HG03039 (cell line): ENCODE results near the gene MEP1B.
"Not testable (repeated sequence)": the region's sequence is repeated elsewhere in the genome, so short reads cannot be mapped to it uniquely, and the experiment has no call there.

Source experiments
- ATAC-seq: cut with Tn5 transposase; IDR thresholded peaks from one replicate; pipeline ENCODE4 v1.9.1; 2021; ENCODE audit warnings: mild to moderate bottlenecking, moderate library complexity; ENCODE audit not compliant: unreplicated experiment

MEP1B gene

DNA sequence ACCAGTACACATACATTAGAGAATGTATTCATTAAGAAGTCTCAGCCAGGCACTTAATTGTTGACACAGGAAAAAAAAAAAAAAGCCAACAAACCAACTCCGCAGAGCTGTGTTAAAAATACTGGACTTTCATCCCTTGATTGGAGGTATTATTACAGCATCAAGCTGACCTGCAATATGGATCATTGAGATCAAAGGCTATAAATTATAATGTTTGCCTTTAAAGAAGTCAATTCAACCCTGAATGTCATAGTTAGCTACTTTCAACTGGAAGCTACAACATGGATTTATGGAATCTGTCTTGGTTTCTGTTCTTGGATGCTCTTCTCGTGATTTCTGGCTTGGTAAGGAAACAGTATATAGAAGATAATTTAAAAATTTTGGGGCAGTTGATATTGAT lies at the start of gene MEP1B:
Gene MEP1B (plus strand): TSS at position 250 of the 400 bp plus-strand sequence. CDS start 32 bp downstream, at position 282.
- no peak for ATAC-seq

DNA sequence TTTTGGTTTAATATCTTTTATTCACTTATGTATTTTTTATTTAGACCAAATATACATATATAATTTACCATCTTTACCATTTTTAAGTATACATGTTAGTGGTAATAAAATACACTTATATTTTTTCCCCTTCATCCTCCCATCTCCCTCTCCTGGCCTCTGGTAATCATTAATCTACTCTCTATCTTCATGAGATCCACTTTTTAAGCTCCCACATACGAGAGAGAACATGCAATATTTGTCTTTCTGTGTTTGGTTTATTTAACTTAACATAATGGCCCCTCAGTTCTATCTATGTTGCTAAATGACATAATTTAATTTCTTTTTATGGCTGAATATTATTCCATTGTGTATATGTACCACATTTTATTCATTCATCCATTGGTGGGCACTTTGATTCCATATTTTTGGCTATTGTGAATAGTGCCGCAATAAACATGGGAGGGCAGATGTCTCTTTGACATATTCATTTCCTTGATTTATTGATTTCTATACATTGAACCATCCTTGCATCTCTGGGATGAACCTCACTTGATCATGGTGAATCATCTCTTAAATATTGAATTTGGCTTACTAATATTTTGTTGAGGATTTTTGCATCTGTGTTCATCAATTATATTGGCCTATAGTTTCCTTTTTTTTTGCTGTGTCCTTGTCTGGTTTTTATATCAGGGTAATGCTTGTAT lies 41.5 kb upstream of the MEP1B start:
- no peak for ATAC-seq

DNA sequence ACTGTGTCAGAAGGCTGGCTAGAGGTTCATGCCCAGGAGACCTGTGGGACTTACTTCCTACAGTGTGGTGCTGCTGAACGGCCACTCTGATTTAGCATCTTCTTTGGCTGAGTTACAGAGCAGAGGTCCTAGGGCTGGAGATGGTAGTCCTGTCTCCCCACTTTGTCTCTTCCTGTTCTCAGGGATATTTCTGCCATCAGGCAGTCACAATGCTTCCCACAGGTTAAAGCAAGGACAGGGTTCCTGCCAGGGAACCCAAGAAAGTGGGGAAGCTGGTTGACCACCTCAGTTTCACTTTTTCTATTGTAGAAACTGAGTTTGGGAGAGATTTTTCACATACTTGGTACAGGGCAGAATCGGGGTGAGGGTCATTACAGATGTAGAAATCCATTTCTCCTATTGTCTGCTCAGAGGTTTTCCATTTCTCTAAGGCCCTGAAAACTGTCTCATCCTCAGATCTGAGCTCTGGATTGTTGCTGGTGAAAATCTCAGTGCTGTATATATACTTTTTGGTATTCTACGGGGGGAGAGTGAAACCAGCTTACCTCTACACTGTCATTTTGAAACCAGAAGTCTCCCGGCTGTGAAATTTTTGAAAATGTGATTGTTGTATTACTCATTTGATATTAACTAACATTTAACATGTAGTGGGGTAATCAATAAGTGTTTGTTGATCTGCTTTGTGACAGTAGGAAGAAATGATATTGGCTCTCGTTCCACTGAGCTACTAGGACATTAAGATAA lies 37.0 kb upstream of the MEP1B start:
- ATAC-seq = peak; percentile 92

DNA sequence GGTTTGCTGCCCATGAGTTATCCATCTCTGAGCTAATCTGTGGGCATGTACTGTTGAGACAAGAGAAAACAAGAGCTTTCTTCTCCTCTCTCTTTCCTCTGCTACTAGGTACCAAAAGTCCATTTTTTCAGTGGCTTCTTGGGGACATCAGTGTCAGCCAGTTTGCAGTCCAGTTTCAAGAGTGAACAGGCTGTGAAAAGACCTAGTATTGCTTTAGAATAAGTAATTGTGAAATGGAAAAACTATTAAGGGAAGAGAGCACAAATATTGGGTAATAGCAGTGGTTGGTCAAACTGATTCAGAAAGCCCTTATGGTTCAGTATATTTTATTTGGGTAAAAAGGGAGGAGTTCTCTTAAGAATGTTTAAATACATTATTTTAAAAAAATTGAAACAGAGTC lies 33.0 kb upstream of the MEP1B start:
- ATAC-seq = no peak

DNA sequence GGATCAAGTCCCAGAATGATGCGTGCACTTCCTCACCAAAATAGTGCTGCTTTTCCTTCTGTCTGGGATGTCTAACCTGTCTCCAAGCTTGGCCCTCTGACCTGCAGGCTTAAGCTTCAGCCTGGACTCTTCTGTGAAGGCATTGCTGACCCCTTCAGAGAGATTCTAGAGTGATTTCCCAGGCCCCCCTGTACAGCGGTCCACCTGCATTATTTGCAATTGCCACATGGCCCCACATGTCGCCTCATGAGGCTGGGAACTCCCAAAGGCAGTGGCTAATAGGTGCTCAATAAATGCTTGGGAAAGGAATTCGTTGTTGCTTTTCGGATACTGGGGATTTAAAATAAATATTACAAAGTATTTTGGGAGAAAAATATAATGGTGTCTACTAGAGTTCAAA lies 32.3 kb upstream of the MEP1B start:
- ATAC-seq = no peak

DNA sequence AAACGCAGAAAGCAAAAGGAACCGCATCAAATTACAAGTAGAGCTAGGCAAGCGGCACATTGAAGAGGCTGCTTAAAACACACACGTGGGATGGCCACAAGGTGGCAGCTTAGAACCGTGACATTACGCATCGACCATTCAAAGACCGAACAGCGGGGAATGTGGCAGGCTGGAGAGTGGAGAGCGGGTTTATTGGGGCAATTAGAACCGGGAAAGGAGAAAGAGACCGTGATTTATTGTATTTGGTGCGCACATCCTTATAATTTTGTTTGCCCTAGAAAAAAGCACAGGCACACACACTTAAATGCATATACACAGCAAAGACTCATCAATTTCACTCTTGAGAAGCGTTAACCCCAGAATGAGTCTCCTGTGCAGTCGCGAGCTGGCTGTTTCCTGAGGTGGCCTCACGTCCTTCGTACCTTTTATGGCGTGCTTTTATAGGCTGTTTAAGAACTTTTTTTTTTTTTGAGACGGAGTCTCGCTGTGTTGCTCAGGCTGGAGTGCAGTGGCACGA lies 31.7 kb upstream of the MEP1B start:
- peak; percentile 84 for ATAC-seq

DNA sequence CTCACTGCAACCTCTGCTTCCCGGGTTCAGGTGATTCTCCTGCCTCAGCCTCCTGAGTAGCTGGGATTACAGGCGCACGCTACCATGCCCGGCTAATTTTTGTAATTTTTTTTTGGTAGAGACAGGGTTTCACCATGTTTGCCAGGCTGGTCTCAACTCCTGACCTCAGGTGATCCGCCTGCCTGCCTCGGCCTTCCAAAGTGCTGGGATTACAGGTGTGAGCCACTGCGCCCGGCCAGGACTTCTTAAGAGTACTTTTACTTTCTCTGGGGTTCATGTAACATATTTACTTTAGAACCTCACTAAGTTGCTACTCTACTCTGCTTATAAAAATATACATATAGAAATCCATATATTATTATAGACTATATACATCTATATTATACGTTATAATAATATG lies 31.2 kb upstream of the MEP1B start:
- ATAC-seq = not testable (repeated sequence)

DNA sequence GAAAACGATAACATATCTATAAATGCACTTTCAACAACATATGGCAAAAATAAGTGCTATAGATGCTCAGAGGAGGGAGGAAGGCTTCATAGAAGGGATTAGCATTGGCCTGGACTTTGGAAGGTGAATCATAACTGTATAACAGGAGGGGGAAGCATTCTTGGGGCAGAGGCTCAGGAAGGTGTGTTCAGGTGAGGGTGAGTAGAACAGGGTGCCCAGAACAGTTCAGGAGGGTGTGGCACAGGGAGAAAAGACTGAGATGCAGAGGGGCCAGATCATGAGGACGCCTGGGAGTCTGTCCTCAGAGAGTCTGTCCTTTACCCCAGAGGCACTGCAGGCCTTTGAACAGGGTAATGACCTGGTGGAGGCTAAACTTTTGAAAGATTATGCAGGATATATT lies 29.3 kb upstream of the MEP1B start:
- no peak for ATAC-seq

DNA sequence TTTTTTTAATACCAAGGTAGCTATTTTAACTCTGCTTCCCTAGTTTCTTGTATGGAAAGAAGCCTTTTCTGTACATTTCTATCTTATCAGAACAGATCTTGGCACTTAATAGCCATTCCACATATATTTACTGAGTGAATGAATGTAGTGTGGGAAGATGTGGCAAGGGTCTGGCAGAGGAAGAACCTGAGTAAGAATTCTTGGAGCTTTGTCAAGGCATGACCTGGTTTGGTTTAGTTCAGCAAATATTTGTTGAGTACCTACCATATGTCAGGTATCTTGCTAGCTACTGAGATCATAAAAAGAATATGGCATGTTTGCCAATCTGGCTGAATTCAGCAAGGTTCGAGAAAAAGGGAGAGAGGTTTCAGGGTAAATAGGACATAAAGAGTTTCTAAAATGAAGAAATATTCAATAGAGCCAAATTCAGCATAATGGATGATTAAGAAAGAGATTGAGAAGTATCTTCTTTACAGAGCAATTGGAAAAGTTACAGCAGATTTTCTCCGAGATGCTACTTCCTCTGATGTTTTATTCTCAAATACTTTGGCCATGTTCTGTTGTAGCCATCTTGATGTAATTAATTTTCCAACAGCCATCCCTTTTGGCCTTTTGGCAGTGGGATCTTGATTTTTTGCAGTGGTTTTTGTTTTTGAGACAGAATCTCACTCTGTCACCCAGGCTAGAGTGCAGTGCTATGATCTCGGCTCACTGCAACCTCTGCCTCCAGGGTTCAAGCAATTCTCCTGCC lies 21.7 kb upstream of the MEP1B start:
- ATAC-seq = no peak

DNA sequence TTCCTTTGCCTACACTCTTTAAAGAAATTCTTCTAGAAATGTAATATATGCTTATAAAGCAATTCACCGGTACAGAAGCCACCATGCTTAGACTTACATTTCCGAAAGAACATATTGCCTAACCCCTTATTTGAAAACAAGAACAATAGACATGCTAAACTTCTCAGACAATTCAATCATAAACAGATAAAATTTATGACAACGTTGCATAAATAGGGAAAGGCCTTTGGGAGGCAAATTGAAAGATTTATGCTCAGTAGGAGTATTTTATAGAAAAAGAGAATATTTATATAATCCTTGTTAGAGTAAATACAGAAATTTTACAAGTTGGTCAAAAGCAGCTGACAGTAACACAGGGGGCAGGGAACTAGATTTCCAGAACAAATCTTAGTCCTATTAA lies 16.2 kb upstream of the MEP1B start:
- no peak for ATAC-seq

DNA sequence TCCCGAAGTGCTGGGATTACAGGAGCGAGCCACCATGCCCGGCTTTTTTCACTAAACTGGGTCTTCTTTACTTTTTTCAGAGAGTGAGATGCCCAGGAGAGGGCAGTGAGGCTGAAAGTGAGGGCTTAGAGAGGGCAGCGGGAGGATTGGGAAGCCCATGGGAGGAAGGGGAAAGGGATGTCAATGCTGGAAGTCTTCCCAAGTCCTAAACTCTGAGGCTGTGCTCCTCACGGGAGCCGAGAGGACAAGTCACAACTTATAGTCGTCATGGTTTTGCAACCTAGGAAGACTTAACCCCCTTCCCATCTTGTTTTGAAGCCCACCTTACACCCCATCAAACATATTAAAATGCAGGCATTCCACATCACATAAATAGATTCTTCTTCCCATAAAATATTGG lies 15.1 kb upstream of the MEP1B start:
- no peak for ATAC-seq

DNA sequence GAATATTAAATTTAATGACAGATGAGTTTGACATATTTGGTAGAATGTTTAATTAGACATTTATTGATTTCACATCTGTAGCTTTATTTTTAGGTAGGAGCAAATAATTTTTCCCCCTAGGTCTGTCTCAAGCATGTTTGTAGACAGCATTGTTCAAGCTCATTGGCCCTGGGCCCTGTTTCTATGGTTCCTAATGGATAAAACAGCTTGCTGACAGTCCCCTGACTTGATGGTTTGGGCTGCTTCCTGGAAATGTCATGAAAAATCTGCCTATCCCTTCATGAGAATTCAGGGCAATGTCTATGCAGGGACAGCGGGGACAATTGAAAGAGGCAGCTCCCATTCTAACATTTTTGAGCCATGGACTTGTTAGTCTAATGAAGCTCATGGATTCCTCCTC lies 14.6 kb upstream of the MEP1B start:
- ATAC-seq = no peak

DNA sequence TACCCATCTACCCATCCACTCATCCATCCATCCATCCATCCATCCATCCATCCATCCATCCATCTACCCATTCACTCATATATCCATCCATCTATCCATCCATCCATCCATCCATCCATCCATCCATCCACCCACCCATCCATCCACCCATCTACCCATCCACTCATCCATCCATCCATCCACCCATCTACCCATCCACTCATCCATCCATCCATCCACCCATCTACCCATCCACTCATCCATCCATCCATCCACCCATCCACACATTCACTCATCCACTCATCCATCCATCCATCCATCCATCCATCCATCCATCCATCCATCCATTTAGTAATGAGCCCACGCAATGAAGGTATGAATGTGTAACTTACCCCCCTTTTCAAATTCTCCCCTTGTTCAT lies 13.1 kb upstream of the MEP1B start:
- ATAC-seq = not testable (repeated sequence)

DNA sequence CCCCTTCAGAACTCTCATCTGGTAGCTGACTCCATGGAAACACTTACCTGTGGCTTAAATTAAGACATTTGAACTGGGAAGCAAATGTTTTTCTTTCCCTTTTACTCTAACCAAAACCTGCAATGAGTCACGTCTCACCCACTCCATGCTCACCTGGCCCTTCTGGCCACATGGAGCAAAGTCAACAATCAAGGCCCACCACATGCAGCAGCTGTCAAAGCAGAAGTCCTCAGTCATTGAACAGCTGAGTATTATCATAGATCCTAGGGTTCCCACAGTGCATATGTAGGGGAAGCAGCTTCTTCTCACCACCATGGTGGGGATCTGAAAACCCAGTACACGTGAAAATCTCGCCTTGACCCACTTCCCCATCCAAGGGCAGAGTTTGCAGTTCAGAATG lies 12.3 kb upstream of the MEP1B start:
- ATAC-seq = no peak

DNA sequence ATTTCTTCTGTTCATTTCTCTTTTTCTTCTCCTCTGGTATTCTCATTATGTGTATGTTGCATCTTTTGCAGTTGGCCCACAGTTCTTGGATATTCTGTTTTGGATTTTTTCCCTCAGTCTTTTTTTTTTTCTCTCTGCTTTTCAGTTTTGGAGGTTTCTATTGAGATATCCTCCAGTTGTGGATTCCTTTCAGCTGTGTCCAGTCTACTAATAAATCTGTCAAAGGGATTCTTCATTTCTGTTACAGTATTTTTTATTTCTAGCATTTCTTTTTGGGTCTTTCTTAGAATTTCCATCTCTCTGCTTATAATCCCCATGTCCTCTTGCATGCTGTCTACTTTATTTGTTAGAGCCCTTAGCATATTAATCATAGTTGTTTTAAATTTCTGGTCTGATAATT lies 6.3 kb upstream of the MEP1B start:
- ATAC-seq = no peak

DNA sequence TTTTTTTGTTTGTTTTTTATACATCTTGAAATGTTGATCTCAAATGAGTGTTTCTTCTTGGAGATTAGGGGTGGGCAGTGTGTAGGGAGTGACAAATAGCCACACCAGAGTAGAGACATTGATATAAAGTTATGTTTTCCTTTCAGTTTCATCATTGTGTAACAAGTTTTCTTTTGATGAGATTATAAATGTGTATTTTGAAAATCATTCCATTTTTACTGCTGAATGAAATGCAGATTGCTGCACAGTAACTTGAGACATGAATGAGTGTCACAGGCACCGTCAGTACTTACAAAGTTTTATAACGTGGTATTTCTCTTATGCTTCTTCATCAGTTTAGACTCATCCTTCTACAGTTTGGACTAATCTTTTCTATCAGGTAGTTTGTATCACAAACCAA lies 370 bp downstream of the MEP1B start:
- no peak for ATAC-seq

DNA sequence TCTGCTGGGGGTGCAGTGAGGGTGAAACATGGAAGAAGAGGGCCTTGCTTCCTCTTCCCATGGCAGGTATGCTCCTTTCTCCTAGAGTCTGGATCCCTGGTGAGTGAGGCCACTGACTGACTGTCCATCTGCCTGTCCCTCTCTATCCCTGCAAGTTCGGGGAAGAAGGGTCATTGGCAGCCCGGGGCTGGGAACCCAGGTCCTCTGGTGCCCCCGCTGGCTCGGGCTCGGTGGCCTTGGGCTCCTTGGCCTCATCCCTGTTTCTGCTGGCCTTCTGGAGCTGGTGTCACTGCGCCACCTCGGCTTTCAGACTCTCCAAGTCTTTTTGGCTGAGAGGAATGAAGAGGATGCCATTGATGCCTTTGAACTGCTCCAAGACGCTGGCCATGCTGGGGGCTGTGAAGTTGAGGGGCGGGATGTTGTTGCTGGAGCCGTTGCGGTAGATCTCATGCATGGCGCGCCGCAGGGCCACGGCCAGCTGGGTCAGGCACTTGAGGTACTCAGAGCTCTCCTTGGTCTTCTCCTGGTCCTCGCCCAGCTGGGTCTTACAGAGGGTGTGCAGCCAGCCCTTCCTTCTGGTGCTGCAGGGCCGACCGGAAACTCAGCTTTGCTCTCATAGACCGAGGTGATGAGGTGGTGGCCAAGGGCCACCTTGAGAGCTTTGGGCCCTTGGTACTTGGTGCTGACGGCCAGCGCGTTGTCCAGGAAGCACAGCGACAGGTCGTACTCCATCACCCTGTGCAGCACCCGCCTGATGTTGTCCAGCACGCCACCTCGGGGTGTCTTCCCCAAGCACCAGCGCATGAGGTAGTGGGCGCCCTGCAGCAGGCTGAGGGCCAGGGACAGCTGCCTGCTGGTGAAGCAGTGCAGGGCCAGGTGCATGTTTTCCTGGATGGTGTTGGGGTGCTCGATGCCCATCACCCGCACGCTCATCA lies 6.3 kb downstream of the MEP1B start:
- ATAC-seq = no peak

DNA sequence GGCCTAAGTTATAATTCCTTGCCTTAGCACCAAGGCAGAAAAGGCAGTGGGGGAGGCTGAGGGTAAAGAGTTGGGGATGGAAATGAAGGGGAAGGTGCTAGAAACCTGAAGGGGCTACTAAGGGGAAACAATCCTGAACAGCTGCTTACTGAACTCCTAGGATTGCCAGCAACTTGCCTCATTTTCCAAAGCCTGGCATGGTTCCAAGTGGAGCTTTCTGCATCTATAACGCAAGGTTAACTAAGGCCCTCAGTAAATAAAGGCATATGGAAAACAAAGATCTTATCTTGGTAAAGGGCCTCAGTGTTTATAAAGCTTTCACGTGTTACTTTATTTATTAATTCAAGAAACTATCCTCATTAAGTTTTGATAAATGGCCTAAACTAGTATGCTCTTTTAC lies 10.9 kb downstream of the MEP1B start:
- ATAC-seq = no peak

DNA sequence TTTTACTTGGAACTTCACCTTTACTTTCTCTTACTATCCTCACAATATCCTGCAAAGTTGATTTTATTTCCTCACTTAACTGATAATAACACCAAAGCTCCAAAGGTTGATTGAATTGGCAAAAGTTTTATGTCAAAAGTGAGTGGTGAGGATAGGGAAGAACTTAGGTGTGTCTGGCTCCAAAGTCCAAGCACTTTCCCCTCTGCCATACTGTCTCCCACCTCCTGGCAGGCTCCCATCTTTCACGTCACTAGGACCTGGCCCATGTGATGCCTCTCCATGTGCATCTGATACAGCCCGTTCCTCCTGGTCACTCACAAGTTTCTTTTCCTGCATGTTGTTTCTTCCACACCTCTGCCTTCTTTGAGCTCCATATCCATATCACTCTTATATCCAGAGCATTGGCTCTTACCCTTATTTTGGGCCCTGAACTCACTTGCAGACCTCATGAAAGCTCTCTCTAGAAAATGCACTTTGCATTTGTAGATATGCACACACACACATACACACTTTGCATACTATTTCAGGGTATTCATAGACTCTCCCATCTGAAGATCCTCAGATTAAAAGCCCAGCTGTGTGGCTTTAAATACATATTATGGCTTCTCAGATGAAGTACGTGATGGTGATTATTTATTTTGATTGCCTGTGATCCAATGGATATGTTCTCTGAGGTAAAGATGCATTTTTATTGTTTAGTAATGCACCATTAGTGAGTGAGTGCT lies 12.3 kb downstream of the MEP1B start:
- ATAC-seq = no peak

DNA sequence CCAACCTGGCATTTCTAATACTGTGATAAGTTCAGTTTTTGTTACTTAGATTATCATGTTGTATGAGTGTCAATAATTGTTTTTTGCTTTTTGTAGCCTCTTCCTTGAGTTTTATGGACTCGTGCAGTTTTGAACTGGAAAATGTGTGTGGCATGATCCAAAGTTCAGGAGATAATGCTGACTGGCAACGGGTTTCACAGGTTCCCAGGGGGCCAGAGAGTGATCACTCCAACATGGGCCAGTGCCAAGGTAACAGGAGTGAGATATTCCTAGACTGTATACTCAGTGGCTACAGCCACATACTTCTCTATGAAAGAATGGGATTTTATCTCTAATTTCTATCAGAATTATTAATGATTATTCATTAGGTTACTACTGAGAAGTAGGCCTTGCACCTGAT lies 18.2 kb downstream of the MEP1B start:
- ATAC-seq = no peak
